ENCODE data around the gene PCDHGA8. TPM values are rescaled to one million over a fixed set of nuclear protein-coding genes. Genes with fewer than 3 reads are reported as not detected.
A peak's percentile ranks its signal among the peaks of the same experiment; 100 is the strongest.
"Not testable (repeated sequence)": the region's sequence is repeated elsewhere in the genome, so short reads cannot be mapped to it uniquely, and the experiment has no call there.

Gene PCDHGA8
- total RNA-seq, 2 experiments from 2014 or later = not detected

GRCh38 chr5:141382469-141383294 lies 9.8 kb upstream of the PCDHGA8 start, which contains the start of gene PCDHGA7:
PCDHGA7 (plus strand) TSS chr5:141382742; CDS start chr5:141382900, 158 bp downstream.
- H3K9me3 Mint-ChIP-seq = peaks cover 24% of the 10 kb centered on the region
- intact Hi-C loops (cut with DNase I, micrococcal nuclease) = loop anchor here in 1 of 2 experiments (5.0 kb wide), 1 partner anchor 35 kb away; the partner anchor contains the start of gene PCDHGB7

DNA sequence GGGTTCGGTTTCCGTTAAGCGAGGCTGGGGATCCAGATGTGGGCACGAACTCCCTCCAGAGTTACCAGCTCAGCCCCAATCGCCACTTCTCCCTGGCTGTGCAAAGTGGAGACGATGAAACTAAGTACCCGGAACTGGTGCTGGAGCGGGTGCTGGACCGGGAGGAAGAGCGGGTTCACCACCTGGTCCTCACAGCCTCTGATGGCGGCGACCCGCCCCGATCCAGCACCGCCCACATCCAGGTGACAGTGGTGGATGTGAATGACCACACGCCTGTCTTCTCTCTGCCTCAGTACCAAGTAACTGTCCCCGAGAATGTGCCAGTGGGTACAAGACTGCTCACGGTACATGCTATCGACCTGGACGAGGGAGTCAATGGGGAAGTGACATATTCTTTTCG lies 9.1 kb upstream of the PCDHGA8 start:
- Histone ChIP-seq H3K4me3 (ENCODE audit: low read length) (no peak overlapping the region), H3K27me3 (ENCODE audit: control insufficient read depth in 1 of 2, insufficient read depth in 2 of 2, low read length in 2 of 2) (peaks cover 56 to 71% of the 10 kb centered on the region in 2 experiments), H3K4me1 (ENCODE audit: insufficient read depth, low read length) (peaks cover 3% of the 10 kb centered on the region), H3K27ac (ENCODE audit: low read depth in 1 of 2, low read length in 2 of 2) (no peak overlapping the region), H3K9me3 (ENCODE audit: control insufficient read depth in 1 of 2, insufficient read depth in 1 of 2, low read length in 2 of 2) (peaks cover 37 to 55% of the 10 kb centered on the region in 2 experiments), H3K36me3 (ENCODE audit: insufficient read depth, low read length) (no peaks in the 10 kb centered on the region)
- TF ChIP-seq, protein P1, sequence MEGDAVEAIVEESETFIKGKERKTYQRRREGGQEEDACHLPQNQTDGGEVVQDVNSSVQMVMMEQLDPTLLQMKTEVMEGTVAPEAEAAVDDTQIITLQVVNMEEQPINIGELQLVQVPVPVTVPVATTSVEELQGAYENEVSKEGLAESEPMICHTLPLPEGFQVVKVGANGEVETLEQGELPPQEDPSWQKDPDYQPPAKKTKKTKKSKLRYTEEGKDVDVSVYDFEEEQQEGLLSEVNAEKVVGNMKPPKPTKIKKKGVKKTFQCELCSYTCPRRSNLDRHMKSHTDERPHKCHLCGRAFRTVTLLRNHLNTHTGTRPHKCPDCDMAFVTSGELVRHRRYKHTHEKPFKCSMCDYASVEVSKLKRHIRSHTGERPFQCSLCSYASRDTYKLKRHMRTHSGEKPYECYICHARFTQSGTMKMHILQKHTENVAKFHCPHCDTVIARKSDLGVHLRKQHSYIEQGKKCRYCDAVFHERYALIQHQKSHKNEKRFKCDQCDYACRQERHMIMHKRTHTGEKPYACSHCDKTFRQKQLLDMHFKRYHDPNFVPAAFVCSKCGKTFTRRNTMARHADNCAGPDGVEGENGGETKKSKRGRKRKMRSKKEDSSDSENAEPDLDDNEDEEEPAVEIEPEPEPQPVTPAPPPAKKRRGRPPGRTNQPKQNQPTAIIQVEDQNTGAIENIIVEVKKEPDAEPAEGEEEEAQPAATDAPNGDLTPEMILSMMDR (IDR thresholded peaks at IDR 0.05) = no peak
- ATAC-seq (ENCODE audit: poor library complexity) (no peak), DNase-seq (no peak)
- Mint-ChIP-seq H3K27ac (no peak overlapping the region), H3K36me3 (ENCODE audit: low read depth) (peaks cover 36% of the 10 kb centered on the region), H3K4me3 (no peak overlapping the region), H3K9me3 (peaks cover 25% of the 10 kb centered on the region), H3K4me1 (ENCODE audit: low read depth) (no peaks in the 10 kb centered on the region), H3K27me3 (peaks cover 90% of the 10 kb centered on the region)
- intact Hi-C loops (cut with DNase I, micrococcal nuclease) = loop anchor here in 1 of 2 experiments (5.0 kb wide), 1 partner anchor 34 kb away; the partner anchor contains the start of gene PCDHGB7
- POLR2A ChIA-PET = no interaction called here
- CTCF ChIA-PET = no interaction called here

More at GRCh38 chr5:141382469-141383294, 9.8 kb upstream of the PCDHGA8 start, which contains the start of gene PCDHGA7:
- Histone ChIP-seq H3K27ac (ENCODE audit: low read depth in 1 of 2, low read length in 2 of 2) (no peak within 1 kb of the TSS), H3K36me3 (ENCODE audit: insufficient read depth, low read length) (no peaks in the 10 kb centered on the region), H3K27me3 (ENCODE audit: control insufficient read depth in 1 of 2, insufficient read depth in 2 of 2, low read length in 2 of 2) (peaks cover 52 to 68% of the 10 kb centered on the region in 2 experiments), H3K4me1 (ENCODE audit: insufficient read depth, low read length) (peaks cover 3% of the 10 kb centered on the region), H3K9me3 (ENCODE audit: control insufficient read depth in 1 of 2, insufficient read depth in 1 of 2, low read length in 2 of 2) (peaks cover 32 to 54% of the 10 kb centered on the region in 2 experiments), H3K4me3 (ENCODE audit: low read length) (peak within 1 kb of the TSS; percentile 3)
- H3K36me3 Mint-ChIP-seq (ENCODE audit: low read depth) = peaks cover 36% of the 10 kb centered on the region
- ATAC-seq (ENCODE audit: poor library complexity) = no peak
- CTCF ChIA-PET = no interaction called here
- no peak for DNase-seq
- POLR2A ChIA-PET = no interaction called here
- H3K27me3 Mint-ChIP-seq = peaks cover 93% of the 10 kb centered on the region
- TF ChIP-seq, protein P1 (IDR thresholded peaks at IDR 0.05) = no peak
- peak within 1 kb of the TSS; percentile 36 for H3K4me3 Mint-ChIP-seq
- H3K27ac Mint-ChIP-seq = no peak within 1 kb of the TSS
- no peaks in the 10 kb centered on the region for H3K4me1 Mint-ChIP-seq (ENCODE audit: low read depth)

DNA sequence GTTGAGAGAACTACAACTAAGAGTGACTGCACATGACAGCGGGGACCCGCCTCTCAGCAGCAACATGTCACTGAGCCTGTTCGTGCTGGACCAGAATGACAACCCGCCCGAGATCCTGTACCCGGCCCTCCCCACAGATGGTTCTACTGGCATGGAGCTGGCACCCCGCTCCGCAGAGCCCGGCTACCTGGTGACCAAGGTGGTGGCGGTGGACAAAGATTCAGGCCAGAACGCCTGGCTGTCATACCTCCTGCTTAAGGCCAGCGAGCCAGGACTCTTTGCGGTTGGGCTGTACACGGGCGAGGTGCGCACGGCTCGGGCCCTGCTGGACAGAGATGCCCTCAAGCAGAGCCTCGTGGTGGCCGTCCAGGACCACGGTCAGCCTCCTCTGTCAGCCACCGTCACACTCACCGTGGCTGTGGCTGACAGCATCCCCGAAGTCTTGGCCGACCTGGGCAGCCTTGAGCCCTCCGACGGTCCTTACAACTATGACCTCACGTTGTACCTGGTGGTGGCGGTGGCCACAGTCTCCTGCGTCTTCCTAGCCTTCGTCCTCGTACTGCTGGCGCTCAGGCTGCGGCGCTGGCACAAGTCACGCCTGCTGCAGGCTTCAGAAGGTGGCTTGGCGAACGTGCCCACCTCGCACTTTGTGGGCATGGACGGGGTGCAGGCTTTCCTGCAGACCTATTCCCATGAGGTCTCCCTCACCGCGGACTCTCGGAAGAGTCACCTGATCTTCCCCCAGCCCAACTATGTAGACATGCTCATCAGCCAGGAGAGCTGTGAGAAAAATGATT lies 7.8 kb upstream of the PCDHGA8 start:
- TF ChIP-seq, protein P1 (IDR thresholded peaks at IDR 0.05) = no peak

DNA sequence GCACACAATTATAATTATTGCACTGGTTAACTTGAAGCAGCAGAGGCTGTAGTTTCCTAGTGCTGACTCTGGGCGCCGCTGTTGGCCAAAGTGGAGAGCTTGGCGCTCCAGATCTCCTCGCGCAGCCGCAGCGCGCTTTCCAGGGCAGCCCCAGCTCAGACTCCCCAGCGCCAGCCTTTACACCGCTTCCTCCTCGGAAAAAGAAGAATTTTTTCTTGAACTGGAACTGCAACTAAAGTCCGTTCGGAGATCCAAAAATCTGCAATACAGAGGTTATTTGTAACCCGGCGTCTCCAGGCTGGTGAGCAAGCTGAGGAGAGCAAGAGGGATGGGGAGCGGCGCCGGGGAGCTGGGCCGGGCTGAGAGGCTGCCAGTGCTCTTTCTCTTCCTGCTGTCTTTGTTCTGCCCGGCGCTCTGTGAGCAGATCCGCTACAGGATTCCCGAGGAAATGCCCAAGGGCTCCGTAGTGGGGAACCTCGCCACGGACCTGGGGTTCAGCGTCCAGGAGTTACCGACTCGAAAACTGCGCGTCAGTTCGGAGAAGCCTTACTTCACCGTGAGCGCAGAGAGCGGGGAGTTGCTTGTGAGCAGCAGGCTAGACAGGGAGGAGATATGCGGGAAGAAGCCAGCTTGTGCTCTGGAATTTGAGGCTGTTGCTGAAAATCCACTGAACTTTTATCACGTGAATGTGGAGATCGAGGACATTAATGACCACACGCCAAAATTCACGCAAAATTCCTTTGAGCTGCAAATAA lies 4.7 kb upstream of the PCDHGA8 start, which contains the start of gene PCDHGB4:
PCDHGB4 (plus strand) TSS at position 142 of the 755 bp plus-strand sequence; CDS start at position 329, 187 bp downstream.
- H3K4me1 ChIP-seq (ENCODE audit: insufficient read depth, low read length); H3K4me3 Mint-ChIP-seq; H3K4me3 ChIP-seq (ENCODE audit: low read length); POLR2A ChIA-PET; H3K4me1 Mint-ChIP-seq (ENCODE audit: low read depth); intact Hi-C loops (cut with DNase I, micrococcal nuclease); H3K36me3 ChIP-seq (ENCODE audit: insufficient read depth, low read length); H3K27ac ChIP-seq (ENCODE audit: low read depth in 1 of 2, low read length in 2 of 2); H3K27ac Mint-ChIP-seq: not testable (repeated sequence)
- peaks cover 29% of the 10 kb centered on the region for H3K9me3 Mint-ChIP-seq
- ATAC-seq (ENCODE audit: poor library complexity) (peak; percentile 44), DNase-seq (peak in 4 of 14 experiments; percentile 13 to 35 (median 32))
- Histone ChIP-seq H3K9me3 (ENCODE audit: control insufficient read depth in 1 of 2, insufficient read depth in 1 of 2, low read length in 2 of 2) (peaks cover 48 to 72% of the 10 kb centered on the region in 2 experiments), H3K27me3 (ENCODE audit: control insufficient read depth in 1 of 2, insufficient read depth in 2 of 2, low read length in 2 of 2) (peaks cover 56 to 88% of the 10 kb centered on the region in 2 experiments)
- peaks cover 91% of the 10 kb centered on the region for H3K27me3 Mint-ChIP-seq
- peaks cover 31% of the 10 kb centered on the region for H3K36me3 Mint-ChIP-seq (ENCODE audit: low read depth)
- CTCF ChIA-PET = interaction anchor here (1.5 to 2.2 kb wide), 3 partner anchors 68 to 231 kb away, joined by 3 to 7 read pairs (median 3); partner anchors contain the start of gene DIAPH1

More for the DNA sequence above, 7.8 kb upstream of the PCDHGA8 start:
- H3K27ac Mint-ChIP-seq = no peak overlapping the region
- no peaks in the 10 kb centered on the region for H3K4me1 Mint-ChIP-seq (ENCODE audit: low read depth)
- H3K36me3 ChIP-seq (ENCODE audit: insufficient read depth, low read length) = no peaks in the 10 kb centered on the region
- H3K4me3 ChIP-seq (ENCODE audit: low read length) = no peak overlapping the region
- peaks cover 66 to 83% of the 10 kb centered on the region in 2 experiments for H3K27me3 ChIP-seq (ENCODE audit: control insufficient read depth in 1 of 2, insufficient read depth in 2 of 2, low read length in 2 of 2)
- H3K27me3 Mint-ChIP-seq = peaks cover 86% of the 10 kb centered on the region
- H3K36me3 Mint-ChIP-seq (ENCODE audit: low read depth) = peaks cover 28% of the 10 kb centered on the region
- H3K4me1 ChIP-seq (ENCODE audit: insufficient read depth, low read length) = peaks cover 3% of the 10 kb centered on the region
- peaks cover 28% of the 10 kb centered on the region for H3K9me3 Mint-ChIP-seq
- CTCF ChIA-PET = interaction anchor here (1.2 kb wide), 1 partner anchor 140 kb away, joined by 3 read pairs; no protein-coding TSS in a partner anchor
- DNase-seq = no peak
- no peak for ATAC-seq (ENCODE audit: poor library complexity)
- H3K4me3 Mint-ChIP-seq = no peak overlapping the region
- H3K27ac ChIP-seq (ENCODE audit: low read depth in 1 of 2, low read length in 2 of 2) = no peak overlapping the region
- intact Hi-C loops (cut with DNase I, micrococcal nuclease) = loop anchor here in 1 of 2 experiments (5.0 kb wide), 1 partner anchor 33 kb away; the partner anchor contains the start of gene PCDHGB7
- POLR2A ChIA-PET = no interaction called here
- peaks cover 48 to 64% of the 10 kb centered on the region in 2 experiments for H3K9me3 ChIP-seq (ENCODE audit: control insufficient read depth in 1 of 2, insufficient read depth in 1 of 2, low read length in 2 of 2)
